ENCODE results near the gene PNMA8A. TPM values are rescaled to one million over a fixed set of nuclear protein-coding genes. Genes with fewer than 3 reads are reported as not detected.
A peak's percentile ranks its signal among the peaks of the same experiment; 100 is the strongest.

PNMA8A gene
- polyA plus RNA-seq, 1 of the 3 experiments (the other 2 are of a cell fraction) = 10.2 TPM

GRCh38 chr19:46478356-46478986, 7.1 kb upstream of the PNMA8A start:
- H3K36me3 ChIP-seq (replicated peaks in 1 of 2; ENCODE audit: control insufficient read depth in 1 of 2, insufficient read depth in 2 of 2, low read length in 1 of 2) = no peaks in the 10 kb centered on the region
- POLR2A ChIA-PET = no interaction called here
- peaks cover 19% of the 10 kb centered on the region for H3F3A ChIP-seq (replicated peaks; ENCODE audit: insufficient read depth)
- H3K79me2 ChIP-seq (ENCODE audit: insufficient read depth) = no peaks in the 10 kb centered on the region
- no peaks in the 10 kb centered on the region for H3K27me3 ChIP-seq (ENCODE audit: insufficient read depth)
- no peak for TF ChIP-seq USF2 (IDR thresholded peaks at IDR 0.05; ENCODE audit: borderline replicate concordance, low read depth, low read length)
- TF ChIP-seq, protein P1, sequence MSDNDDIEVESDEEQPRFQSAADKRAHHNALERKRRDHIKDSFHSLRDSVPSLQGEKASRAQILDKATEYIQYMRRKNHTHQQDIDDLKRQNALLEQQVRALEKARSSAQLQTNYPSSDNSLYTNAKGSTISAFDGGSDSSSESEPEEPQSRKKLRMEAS (IDR thresholded peaks at IDR 0.05; ENCODE audit: low read depth) = no peak
- TF ChIP-seq RAD21 (IDR thresholded peaks at IDR 0.05; ENCODE audit: low read length) = no peak
- TF ChIP-seq EZH2phosphoT487 (IDR thresholded peaks at IDR 0.05; ENCODE audit: borderline replicate concordance, low read depth) = no peak
- TF ChIP-seq CTCF (IDR thresholded peaks at IDR 0.05) = no peak
- TF ChIP-seq, protein P2, sequence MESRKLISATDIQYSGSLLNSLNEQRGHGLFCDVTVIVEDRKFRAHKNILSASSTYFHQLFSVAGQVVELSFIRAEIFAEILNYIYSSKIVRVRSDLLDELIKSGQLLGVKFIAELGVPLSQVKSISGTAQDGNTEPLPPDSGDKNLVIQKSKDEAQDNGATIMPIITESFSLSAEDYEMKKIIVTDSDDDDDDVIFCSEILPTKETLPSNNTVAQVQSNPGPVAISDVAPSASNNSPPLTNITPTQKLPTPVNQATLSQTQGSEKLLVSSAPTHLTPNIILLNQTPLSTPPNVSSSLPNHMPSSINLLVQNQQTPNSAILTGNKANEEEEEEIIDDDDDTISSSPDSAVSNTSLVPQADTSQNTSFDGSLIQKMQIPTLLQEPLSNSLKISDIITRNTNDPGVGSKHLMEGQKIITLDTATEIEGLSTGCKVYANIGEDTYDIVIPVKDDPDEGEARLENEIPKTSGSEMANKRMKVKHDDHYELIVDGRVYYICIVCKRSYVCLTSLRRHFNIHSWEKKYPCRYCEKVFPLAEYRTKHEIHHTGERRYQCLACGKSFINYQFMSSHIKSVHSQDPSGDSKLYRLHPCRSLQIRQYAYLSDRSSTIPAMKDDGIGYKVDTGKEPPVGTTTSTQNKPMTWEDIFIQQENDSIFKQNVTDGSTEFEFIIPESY (IDR thresholded peaks at IDR 0.05; ENCODE audit: borderline replicate concordance, low read depth) = no peak
- no peak for TF ChIP-seq EP300 (IDR thresholded peaks at IDR 0.05; ENCODE audit: borderline replicate concordance in 1 of 2, low read depth in 1 of 2, low read length in 1 of 2)
- TF ChIP-seq NRF1 (IDR thresholded peaks at IDR 0.05; ENCODE audit: low read depth, low read length) = no peak
- TF ChIP-seq YY1 (IDR thresholded peaks at IDR 0.05; ENCODE audit: low read depth) = no peak
- TF ChIP-seq RCOR1 (IDR thresholded peaks at IDR 0.05; ENCODE audit: low read length) = no peak
- no peak for TF ChIP-seq REST (IDR thresholded peaks at IDR 0.05; ENCODE audit: low read depth, low read length)
- TF ChIP-seq, protein P3, sequence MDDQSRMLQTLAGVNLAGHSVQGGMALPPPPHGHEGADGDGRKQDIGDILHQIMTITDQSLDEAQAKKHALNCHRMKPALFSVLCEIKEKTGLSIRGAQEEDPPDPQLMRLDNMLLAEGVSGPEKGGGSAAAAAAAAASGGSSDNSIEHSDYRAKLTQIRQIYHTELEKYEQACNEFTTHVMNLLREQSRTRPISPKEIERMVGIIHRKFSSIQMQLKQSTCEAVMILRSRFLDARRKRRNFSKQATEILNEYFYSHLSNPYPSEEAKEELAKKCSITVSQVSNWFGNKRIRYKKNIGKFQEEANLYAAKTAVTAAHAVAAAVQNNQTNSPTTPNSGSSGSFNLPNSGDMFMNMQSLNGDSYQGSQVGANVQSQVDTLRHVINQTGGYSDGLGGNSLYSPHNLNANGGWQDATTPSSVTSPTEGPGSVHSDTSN (IDR thresholded peaks at IDR 0.05) = no peak
- no peak for TF ChIP-seq FOXM1 (IDR thresholded peaks at IDR 0.05; ENCODE audit: low read depth)
- no peak for TF ChIP-seq ELF1 (IDR thresholded peaks at IDR 0.05)
- no peak for TF ChIP-seq TAF1 (IDR thresholded peaks at IDR 0.05; ENCODE audit: borderline replicate concordance, low read depth, low read length)
- no peak for TF ChIP-seq MEF2A (IDR thresholded peaks at IDR 0.05; ENCODE audit: borderline replicate concordance, low read depth)
- no peak for TF ChIP-seq TEAD4 (IDR thresholded peaks at IDR 0.05; ENCODE audit: borderline replicate concordance, insufficient read depth)
- TF ChIP-seq RXRA (IDR thresholded peaks at IDR 0.05; ENCODE audit: borderline replicate concordance, low read depth) = no peak
- peaks cover 4 to 14% of the 10 kb centered on the region in 2 experiments; a peak in 2 of 4 replicates for H3K4me1 ChIP-seq (ENCODE audit: control insufficient read depth in 1 of 2, insufficient read depth in 2 of 2, low read depth in 1 of 2, low read length in 1 of 2)
- peak overlapping the region; percentile 27; the same call in 1 of the 2 replicates for H2AFZ ChIP-seq (ENCODE audit: low read depth)
- peak; percentile 66 for DNase-seq
- CTCF ChIA-PET = interaction anchor here (2.7 to 24.7 kb wide), 2 partner anchors 10 to 78 kb away, joined by 9 to 463 read pairs; no protein-coding TSS in a partner anchor
- WGBS (ENCODE audit: low lambda C conversion rate) = 48% methylated on average over 4 of the region's 4 CpGs
- H4K20me1 ChIP-seq (ENCODE audit: insufficient read depth) = no peaks in the 10 kb centered on the region
- no peak overlapping the region for H3K27ac ChIP-seq (ENCODE audit: low read depth in 2 of 2, low read length in 1 of 2)
- no peak overlapping the region for H3K9ac ChIP-seq
- H3K9me2 ChIP-seq = no peaks in the 10 kb centered on the region
- H3K9me3 ChIP-seq = no peaks in the 10 kb centered on the region
- no peak overlapping the region for H3K4me2 ChIP-seq
- H3K4me3 ChIP-seq (ENCODE audit: low read depth in 2 of 2, low read length in 1 of 2) = no peak overlapping the region
